Esophagus (tissue), 2 donors: ENCODE results near the gene RPS17. TPM values are rescaled to one million over a fixed set of nuclear protein-coding genes. Genes with fewer than 3 reads are reported as not detected.

Experiments used
- H3K27ac ChIP-seq, 2 donors: one replicate each; pipeline ENCODE4 v1.5.1; 2013; ENCODE audit warnings: low read depth in 2 of 2, mild to moderate bottlenecking in 2 of 2, inconsistent platforms in 1 of 2, low read length in 1 of 2, moderate library complexity in 1 of 2
- H3K27me3 ChIP-seq, 2 donors: one replicate each; pipeline ENCODE4 v1.6.1; 2013; ENCODE audit warnings: low read length in 2 of 2, control low read depth in 1 of 2, mild to moderate bottlenecking in 1 of 2; ENCODE audit not compliant: insufficient read depth in 2 of 2, control insufficient read depth in 1 of 2
- H3K36me3 ChIP-seq, 2 donors: one replicate each; pipeline ENCODE4 v1.6.1; 2013; ENCODE audit warnings: low read length in 1 of 2; ENCODE audit not compliant: control insufficient read depth in 2 of 2, insufficient read depth in 2 of 2
- H3K4me1 ChIP-seq, 2 donors: one replicate each; pipeline ENCODE4 v1.6.1; 2013; ENCODE audit warnings: low read length in 1 of 2; ENCODE audit not compliant: control insufficient read depth in 2 of 2, insufficient read depth in 2 of 2
- H3K4me3 ChIP-seq, 2 donors: one replicate each; pipeline ENCODE4 v1.5.1; 2013; ENCODE audit warnings: low read length in 2 of 2, mild to moderate bottlenecking in 2 of 2, low read depth in 1 of 2, moderate library complexity in 1 of 2
- H3K9me3 ChIP-seq, 2 donors: one replicate each; pipeline ENCODE4 v1.6.1; 2013; ENCODE audit warnings: mild to moderate bottlenecking in 2 of 2, low read depth in 1 of 2, low read length in 1 of 2, moderate library complexity in 1 of 2; ENCODE audit not compliant: control insufficient read depth in 2 of 2, insufficient read depth in 1 of 2
- WGBS, 2 donors: extraction: QIAGEN DNeasy Blood & Tissue Kit; methylation state at CpG; one replicate each; pipeline ENCODE4 v1.1.7; 2013; 5-methylcytosine and 5-hydroxymethylcytosine counted together
- polyA plus RNA-seq, 2 donors: library from polyadenylated mRNA; stranded (reverse); fragments of 200-250 nt; gene quantifications; one replicate each; pipeline ENCODE4 v1.2.3, GENCODE V29; 2013
- donor health status: healthy with polysubstance abuse.
- donor health status: Bipolar disorder and iron deficiency.

The RPS17 gene
- polyA plus RNA-seq, 2 donors: 2,885 to 4,224 TPM

DNA sequence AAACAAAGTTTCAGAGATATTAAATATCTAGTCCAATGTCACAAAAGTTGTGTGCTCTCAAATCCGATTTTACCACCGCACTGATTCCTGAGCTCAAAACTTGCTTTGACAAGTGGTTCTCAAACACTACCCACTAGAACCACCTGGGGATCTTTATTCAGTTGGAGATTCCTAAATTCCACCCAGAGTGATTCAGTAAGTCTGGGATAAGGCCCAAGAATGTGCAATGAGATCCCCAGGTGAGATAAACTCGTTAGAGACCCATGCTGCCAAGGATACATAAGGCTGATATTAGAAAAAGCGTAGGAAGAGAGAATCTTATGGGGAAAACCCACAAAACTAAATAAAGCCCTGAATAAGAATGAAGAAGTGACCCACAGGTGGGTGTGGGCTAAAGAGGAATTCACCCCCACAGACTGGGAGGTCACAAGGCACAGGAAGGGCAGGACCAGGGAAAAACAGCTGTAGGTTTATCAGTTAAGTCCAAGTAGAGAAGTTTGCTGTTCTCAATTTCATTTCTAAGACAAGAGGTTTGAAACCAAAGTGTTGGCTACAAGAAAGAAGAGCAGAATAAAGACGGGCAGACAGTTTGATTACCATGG lies 11.5 kb upstream of the RPS17 start:
- Histone ChIP-seq H3K9me3 (no peaks in the 10 kb centered on the region), H3K4me3 (no peak overlapping the region), H3K36me3 (no peaks in the 10 kb centered on the region), H3K4me1 (no peaks in the 10 kb centered on the region), H3K27me3 (no peaks in the 10 kb centered on the region), H3K27ac (no peak overlapping the region)
- WGBS, 2 donors: 43 to 56% methylated on average over 5 of the region's 5 CpGs

GRCh38 chr15:82549199-82549665 lies 9.0 kb upstream of the RPS17 start:
- H3K4me3 ChIP-seq: no peak overlapping the region
- H3K27me3 ChIP-seq: no peaks in the 10 kb centered on the region
- no peaks in the 10 kb centered on the region for H3K36me3 ChIP-seq
- WGBS, 2 donors: 92% methylated on average over 9 of the region's 9 CpGs
- no peaks in the 10 kb centered on the region for H3K9me3 ChIP-seq
- H3K4me1 ChIP-seq: no peaks in the 10 kb centered on the region
- H3K27ac ChIP-seq: no peak overlapping the region

DNA sequence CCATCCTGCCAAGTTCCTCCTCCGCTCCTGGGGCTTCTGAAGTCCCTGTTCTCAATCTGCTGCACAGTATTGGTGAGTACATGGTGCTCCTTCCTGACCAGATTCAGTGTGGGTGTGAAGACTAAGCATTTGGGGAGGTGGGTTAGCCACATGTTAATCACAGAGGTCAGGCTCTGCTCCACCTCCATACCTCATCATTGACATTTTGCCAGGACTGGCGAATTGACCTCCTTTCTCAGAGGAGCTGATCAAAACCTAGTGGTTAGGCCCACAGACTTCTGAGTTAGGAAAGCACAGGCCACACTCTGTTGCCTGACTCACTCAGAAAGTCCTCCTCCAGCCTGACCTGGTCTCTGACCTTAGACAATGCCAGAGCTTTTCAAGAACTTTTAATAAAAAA lies 8.4 kb upstream of the RPS17 start:
- Histone ChIP-seq H3K4me3 (no peak overlapping the region), H3K4me1 (no peaks in the 10 kb centered on the region), H3K9me3 (no peaks in the 10 kb centered on the region), H3K27me3 (no peaks in the 10 kb centered on the region), H3K36me3 (no peaks in the 10 kb centered on the region), H3K27ac (no peak overlapping the region)
- 62% methylated on average over 2 of the region's 2 CpGs for WGBS, 2 donors

- no peaks in the 10 kb centered on the region for H3K36me3 ChIP-seq
- WGBS, 2 donors: 67 to 69% methylated on average over 6 of the region's 6 CpGs
- H3K27ac ChIP-seq: no peak overlapping the region
- no peaks in the 10 kb centered on the region for H3K9me3 ChIP-seq
- peaks cover 0 to 4% of the 10 kb centered on the region in 2 donors for H3K4me1 ChIP-seq
- H3K4me3 ChIP-seq: no peak overlapping the region
- no peaks in the 10 kb centered on the region for H3K27me3 ChIP-seq
Observed at GRCh38 chr15:82545478-82545877, 5.2 kb upstream of the RPS17 start.

DNA sequence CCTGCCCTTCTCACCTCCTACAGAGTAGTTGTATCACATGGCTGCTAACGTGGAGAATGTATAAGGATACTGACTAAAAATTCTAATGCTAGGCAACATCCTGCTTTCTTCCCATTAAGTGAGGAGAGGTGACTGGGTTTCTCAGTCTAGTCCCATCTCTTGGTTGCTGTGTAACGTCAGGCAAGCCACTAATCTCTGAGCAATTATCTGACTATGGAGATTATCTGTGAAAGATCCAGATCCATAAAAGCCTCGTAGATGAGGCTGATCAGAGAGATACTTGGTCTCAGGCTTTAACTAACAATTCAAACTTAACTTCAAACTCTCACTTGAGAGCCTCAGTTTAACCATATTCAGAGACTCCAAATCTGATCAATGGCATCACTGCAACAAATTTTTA lies 4.7 kb upstream of the RPS17 start:
- H3K27me3 ChIP-seq: no peaks in the 10 kb centered on the region
- no peaks in the 10 kb centered on the region for H3K9me3 ChIP-seq
- WGBS, 2 donors: 48 to 50% methylated on average over 3 of the region's 3 CpGs
- peaks cover 0 to 4% of the 10 kb centered on the region in 2 donors for H3K4me1 ChIP-seq
- H3K4me3 ChIP-seq: no peak overlapping the region
- no peaks in the 10 kb centered on the region for H3K36me3 ChIP-seq
- H3K27ac ChIP-seq: no peak overlapping the region

DNA sequence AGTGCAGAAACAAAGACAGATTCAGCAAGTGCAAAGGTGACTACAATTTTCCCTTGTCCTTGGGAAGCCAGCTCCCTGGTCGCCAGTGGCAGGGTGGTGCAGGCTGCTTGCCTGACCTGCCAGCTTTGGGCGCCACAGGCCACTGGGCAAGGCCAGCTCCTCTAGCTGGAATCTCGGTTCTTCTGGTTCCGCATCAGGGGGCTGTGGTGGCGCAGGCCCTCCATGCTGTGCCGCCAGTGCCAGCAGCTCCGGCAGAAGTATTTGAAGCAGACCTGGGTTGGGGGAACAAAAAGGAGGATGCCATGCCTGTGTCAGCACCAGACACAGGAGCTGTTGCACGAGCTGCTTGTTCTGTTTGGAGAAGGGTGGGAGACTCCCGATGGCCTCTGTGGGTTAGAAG lies 4.2 kb upstream of the RPS17 start:
- no peaks in the 10 kb centered on the region for H3K9me3 ChIP-seq
- no peaks in the 10 kb centered on the region for H3K36me3 ChIP-seq
- H3K4me1 ChIP-seq: peaks cover 0 to 4% of the 10 kb centered on the region in 2 donors
- H3K27ac ChIP-seq: no peak overlapping the region
- WGBS, 2 donors: 80 to 82% methylated on average over 9 of the region's 9 CpGs
- H3K4me3 ChIP-seq: no peak overlapping the region
- H3K27me3 ChIP-seq: no peaks in the 10 kb centered on the region

DNA sequence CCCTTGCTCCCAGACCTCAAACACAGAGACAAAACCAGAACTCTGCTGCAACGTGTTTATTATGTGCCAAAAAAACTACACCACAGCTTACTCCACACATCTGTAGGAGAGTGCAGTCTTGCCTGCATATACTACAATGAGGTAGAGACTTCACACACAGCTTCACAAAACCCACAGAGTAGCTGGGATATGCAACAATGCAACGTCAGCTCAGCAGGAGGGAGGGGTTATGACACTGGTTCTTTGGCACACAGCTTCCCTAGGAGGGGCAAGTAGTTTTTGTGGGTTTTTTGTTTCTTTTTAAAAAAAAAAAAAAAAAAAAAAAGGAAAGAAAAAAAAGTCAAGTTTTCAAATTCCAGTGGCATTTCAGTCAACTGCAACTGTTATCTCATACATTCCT lies 2.9 kb upstream of the RPS17 start:
- Histone ChIP-seq H3K9me3 (no peaks in the 10 kb centered on the region), H3K27ac (no peak overlapping the region), H3K4me1 (peaks cover 0 to 4% of the 10 kb centered on the region in 2 donors), H3K27me3 (no peaks in the 10 kb centered on the region), H3K36me3 (peaks cover 0 to 2% of the 10 kb centered on the region in 2 donors), H3K4me3 (no peak overlapping the region)
- WGBS, 2 donors: 33 to 36% methylated on average over 2 of the region's 2 CpGs

GRCh38 chr15:82540984-82541431 lies 751 bp upstream of the RPS17 start:
- WGBS, 2 donors: 20 to 27% methylated on average over 11 of the region's 11 CpGs
- no peaks in the 10 kb centered on the region for H3K27me3 ChIP-seq

GRCh38 chr15:82539691-82540054 lies 584 bp downstream of the RPS17 start:
- H3K4me1 ChIP-seq: peaks cover 0 to 6% of the 10 kb centered on the region in 2 donors
- peak overlapping the region; percentile 88 to 92 for H3K27ac ChIP-seq
- 1% methylated on average over 23 of the region's 23 CpGs for WGBS, 2 donors
- H3K9me3 ChIP-seq: no peaks in the 10 kb centered on the region
- H3K4me3 ChIP-seq: peak overlapping the region; percentile 93 to 95
- H3K27me3 ChIP-seq: no peaks in the 10 kb centered on the region
- peaks cover 20 to 21% of the 10 kb centered on the region in 2 donors for H3K36me3 ChIP-seq

More at GRCh38 chr15:82540984-82541431, 751 bp upstream of the RPS17 start:
- Histone ChIP-seq H3K27ac (peak overlapping the region; percentile 92 to 96), H3K9me3 (no peaks in the 10 kb centered on the region), H3K36me3 (peaks cover 18 to 20% of the 10 kb centered on the region in 2 donors), H3K4me3 (peak overlapping the region; percentile 93 to 95), H3K4me1 (peaks cover 0 to 6% of the 10 kb centered on the region in 2 donors)
